ENCODE measurements around the gene KRT4. TPM values are rescaled to one million over a fixed set of nuclear protein-coding genes. Genes with fewer than 3 reads are reported as not detected.
"Not testable (repeated sequence)": the region's sequence is repeated elsewhere in the genome, so short reads cannot be mapped to it uniquely, and the experiment has no call there.

KRT4 gene
- polyA plus RNA-seq, 1 donor, result 0.47 TPM

- no peak for DNase-seq
These were observed 41.1 kb downstream of the KRT4 start for GRCh38 chr12:52772772-52773171.

- no peak for DNase-seq
These were observed 41.7 kb downstream of the KRT4 start for GRCh38 chr12:52772188-52772587.

DNA sequence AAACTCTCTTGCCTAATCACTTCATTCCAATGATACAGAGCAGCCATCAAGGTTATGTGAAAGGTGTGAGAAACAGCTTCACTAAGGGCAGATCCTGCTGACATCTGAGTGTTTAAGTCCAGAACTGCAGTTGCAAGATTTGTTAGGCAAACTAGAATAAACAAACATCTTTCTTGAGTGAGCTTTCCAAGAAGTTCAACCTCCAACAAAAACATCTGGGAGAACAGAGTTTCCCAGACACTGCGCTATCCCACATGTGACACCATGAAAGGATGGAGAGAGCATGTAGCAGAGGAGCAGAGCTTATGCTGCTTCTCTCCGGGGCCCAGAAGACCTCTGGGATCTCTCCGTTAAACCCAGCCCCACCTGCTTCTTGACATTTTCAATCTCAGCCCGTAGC lies 42.4 kb downstream of the KRT4 start:
- DNase-seq, result no peak

DNA sequence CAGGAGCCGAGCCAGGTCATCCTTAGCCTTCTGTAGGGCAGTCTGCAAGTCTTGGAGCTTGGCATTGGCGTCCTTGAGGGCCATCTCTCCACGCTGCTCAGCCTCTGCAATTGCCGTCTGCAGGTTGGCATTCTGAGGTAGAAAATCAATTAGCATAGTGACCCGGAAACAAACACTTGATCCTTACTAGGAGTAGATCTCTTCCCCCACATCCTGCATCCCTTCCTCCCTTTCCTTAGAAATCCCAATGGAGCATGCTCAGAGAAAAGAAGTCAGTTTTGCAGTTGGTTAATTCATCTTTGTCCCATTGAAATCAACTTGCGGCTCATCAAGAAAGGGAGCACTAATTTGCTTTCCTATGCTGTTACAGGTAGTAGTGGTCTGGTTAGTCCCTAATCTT lies 42.8 kb downstream of the KRT4 start:
- no peak for DNase-seq

DNA sequence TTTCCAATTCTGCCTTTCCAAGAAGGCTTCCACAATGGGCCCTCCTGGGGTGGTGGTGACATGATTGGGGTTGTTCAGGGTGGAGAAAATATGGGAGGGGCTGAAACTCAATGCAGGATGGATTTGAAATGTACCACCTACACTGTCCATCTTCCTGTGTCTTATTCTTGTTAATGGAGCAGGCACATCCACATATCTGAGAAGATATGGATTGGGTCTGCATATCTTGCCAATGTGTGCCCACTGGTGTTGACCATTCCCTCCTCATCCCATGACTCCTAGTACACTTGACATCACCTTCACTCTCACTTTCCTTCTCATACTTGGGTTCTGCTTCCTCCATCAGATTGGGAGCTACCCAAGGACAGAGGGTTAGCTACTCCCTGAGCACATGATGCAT lies 44.0 kb downstream of the KRT4 start:
- DNase-seq, result no peak

- no peak for DNase-seq
These were observed 44.6 kb downstream of the KRT4 start for GRCh38 chr12:52769354-52769753.

GRCh38 chr12:52768479-52769200 lies 45.3 kb downstream of the KRT4 start:
- DNase-seq, result no peak

- no peak for DNase-seq
These were observed 46.5 kb downstream of the KRT4 start for GRCh38 chr12:52767427-52767826.

- DNase-seq, result no peak
These were observed 46.9 kb downstream of the KRT4 start for GRCh38 chr12:52767020-52767379.

DNA sequence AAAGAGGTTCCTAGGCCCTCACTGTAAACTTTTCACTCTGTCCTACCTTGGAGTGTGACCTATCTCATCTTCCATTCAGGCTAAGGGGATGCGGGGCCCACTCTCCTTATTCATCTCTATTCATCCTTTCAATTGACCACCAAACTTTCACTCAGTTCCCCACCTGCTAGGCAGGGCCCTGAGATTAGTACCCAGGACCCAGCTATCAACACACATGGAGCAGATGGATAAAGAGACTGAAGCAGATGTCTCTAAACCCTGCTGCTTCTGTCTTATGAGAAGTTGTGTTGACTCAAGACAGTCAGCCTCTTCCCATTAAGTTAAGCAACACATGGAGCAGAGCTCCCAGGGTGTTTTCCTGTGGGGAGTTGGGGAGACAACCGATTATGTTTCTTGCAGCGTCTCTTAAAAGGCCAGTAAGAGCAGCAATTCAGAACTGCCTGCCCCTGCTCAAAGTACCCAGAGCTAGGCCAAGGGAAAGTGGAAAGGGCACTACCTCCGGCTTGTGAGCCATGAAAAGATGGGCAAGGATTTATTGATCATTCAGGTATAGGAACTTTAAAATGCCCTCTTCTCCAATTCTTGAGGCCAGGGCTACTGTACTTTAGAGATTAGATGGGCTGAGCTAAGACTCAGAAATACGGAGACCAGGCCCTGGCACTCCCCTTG lies 47.4 kb downstream of the KRT4 start:
- no peak for DNase-seq

DNA sequence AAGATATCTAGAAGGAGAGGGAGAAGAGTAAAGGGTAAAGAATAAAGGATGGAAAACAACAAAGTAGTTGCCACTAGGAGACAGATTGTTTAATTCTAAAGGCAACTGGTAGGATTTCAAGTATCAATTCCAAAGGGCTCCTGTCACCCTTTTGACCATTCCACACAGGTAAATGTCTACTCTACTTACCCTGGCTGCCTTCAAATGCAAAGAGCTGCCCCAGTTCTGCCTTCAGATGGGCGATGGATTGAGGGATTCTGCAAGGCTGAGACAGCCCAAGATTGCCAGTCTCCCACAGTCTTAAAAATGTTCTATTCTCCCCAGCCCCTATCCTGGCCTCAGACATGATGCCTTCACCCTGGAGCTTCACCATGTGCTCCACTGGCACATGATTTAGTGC lies 48.2 kb downstream of the KRT4 start:
- DNase-seq, result no peak

DNA sequence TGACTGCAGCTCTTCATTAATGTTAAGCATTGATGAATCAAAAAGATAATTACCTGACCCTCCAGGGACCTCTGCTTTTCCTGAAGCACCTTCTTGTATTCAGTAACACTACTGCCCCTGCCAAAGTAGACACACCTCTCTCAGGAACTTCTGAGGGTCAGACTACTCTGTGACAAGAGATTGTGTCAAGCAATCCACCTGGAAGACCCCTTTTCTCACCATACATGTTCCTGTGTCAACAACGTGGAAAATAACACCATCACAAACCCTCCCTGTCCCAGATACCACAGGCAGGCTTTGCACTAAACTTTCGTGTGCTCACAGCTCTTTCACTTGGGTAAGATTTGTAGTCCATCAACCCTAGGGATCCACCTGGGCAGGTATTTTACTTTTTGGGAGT lies 49.9 kb downstream of the KRT4 start:
- no peak for DNase-seq

- no peak for DNase-seq
These were observed 50.8 kb downstream of the KRT4 start for GRCh38 chr12:52763036-52763659.

GRCh38 chr12:52761802-52762201 lies 52.1 kb downstream of the KRT4 start:
- DNase-seq, result no peak

DNA sequence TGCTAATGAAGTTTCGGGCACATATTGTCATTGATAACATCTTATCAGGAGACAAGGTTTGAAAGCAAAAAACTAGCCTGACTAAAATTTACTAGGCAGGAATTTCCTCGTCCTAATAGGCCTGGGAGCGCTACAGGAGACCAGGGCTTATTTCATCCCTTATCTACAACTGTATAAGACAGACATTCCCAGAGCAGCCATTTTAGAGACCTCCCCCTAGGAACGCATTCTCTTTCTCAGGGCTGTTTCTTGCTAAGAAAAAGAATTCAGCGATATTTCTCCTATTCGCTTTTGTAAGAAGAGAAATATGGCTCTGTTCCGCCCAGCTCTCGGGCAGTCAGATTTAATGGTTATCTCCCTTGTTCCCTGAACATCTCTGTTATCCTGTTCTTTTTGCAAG lies 52.7 kb downstream of the KRT4 start:
- DNase-seq, result not testable (repeated sequence)

GRCh38 chr12:52760623-52761022 lies 53.3 kb downstream of the KRT4 start:
- no peak for DNase-seq

DNA sequence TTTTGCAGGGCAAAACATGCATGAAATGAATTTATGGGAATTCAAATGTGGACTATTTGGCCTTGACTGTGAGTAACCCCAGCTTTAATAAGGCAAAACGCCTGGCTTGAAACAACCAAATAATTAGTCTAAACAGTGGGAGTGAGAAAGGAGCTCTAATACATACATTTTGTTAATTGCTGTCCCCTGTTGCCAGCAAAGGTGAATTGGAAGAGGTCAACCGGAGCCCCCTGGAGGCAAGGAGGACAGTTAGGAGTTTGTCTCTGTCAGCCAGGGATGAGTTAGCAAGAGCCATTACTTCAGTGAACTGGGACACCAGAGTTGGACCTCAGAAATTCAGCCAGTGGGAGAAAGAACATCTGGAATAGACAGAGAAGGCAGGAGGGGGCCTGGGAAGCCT lies 54.2 kb downstream of the KRT4 start:
- DNase-seq, result no peak

- no peak for DNase-seq
These were observed 54.7 kb downstream of the KRT4 start for GRCh38 chr12:52759218-52759617.

DNA sequence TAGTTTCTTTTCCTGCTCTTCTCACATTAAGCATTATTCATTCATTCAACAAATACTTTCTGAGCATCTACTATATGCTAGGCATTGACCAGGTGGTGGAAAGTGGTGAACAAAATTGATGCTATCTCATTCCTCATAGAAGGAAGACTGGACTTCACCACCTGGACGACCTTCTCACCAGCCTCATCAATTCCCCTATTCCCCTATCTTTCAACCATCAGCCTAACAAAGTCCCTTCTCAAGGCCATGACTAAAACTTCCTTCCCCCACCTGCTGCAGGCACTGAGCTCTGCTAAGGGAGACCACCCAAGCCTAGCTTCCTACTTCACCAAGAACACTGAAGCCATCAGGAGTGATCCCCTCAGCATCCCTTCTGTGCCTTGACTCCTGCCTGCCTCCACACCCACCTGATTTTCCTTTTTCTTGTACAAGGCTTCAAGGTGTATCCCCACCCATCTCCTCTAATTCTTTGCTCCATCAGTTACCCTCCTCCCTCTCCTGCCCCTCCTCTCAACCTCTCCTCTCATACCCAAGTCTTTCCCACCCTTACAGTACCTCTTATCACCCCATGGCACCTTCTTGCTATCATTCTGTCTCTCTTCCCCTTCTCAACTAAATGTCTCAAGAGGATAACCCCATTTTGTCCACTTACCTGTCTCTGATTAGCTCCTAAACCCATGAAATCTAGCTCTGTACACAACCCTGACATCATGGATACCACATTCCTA lies 56.3 kb downstream of the KRT4 start:
- no peak for DNase-seq
